HG02852 (cell line): ENCODE measurements around the gene DLX3.

Experiments used
- ATAC-seq: cut with Tn5 transposase; IDR thresholded peaks from one replicate; pipeline ENCODE4 v1.9.1; 2021; ENCODE audit warnings: mild to moderate bottlenecking, moderate library complexity; ENCODE audit not compliant: unreplicated experiment

DLX3 gene

GRCh38 chr17:49992933-49993422 is 2.0 kb downstream of the DLX3 start:
- ATAC-seq: no peak

DNA sequence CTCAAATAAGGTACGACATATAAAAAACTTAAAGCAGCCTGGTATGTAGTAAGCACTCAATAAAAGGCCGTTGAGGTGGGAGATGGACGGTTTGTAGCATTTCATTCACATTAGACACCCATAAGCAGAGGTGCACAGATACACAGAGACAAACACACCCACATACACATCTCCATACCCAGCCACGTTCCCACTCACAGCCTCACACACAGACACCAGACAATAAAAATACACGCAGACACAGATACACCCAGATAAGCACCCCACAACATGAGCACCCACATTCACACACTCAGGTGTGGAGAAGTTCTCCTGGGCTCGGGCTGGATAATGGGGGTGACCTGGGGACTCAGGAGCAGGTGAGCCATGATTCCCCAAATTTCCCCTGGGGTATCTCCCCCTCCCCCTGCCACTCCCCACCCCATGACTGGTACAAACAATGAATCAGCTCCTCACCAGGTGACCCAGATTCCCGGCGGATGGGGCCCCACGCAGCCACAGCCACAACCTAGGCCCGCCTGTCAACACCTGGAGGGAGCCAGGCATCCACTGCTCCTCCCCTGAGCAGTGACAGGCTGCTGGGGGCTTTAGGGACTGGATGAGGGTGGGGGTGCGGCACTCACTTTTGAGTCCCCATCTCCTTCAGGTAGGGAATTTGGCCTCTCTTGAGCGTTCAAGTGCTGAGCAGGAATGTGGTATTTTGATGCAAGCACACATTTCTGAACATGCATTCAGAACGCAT is 2.7 kb downstream of the DLX3 start:
- no peak for ATAC-seq

- ATAC-seq: no peak
Observed at GRCh38 chr17:49991409-49991808, 3.6 kb downstream of the DLX3 start.

GRCh38 chr17:49990921-49991320 is 4.1 kb downstream of the DLX3 start:
- no peak for ATAC-seq

DNA sequence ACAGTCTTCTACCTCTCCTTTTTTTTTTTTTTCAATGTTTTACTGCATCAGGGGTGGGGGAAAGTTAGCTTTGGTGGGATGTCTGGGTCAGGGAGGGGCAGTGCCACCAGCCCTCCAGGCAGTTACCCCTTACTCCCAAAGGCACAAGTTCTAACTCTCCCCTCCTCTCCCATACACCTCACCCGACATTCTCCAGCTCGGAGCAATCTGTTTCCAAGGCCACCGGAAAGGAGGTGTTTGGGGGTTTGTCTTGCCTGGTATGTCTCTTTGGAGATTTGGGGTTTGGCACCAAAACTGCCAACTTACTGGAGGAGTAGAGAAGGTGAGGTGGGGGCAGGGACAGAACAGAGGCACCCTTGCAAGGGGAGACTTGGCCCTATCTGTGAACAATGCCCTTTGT is 4.7 kb downstream of the DLX3 start:
- ATAC-seq: no peak

- no peak for ATAC-seq
Observed at GRCh38 chr17:49989518-49989880, 5.5 kb downstream of the DLX3 start.

GRCh38 chr17:49987681-49988441 is 7.2 kb downstream of the DLX3 start:
- ATAC-seq: no peak

DNA sequence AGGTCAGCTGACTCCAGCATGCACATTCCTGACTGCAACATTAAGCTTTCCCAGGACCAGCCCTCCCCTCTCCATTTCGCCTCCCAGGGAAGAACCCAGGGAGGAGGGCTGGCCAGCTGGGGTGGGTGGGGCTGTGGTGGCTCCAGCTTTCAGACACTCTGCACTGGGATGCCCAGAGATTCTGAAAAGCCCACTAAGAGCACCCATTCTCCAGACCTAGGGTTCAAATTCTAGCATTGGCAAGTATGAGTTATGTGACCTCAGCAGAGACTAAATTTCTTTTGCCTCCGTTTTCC is 7.8 kb downstream of the DLX3 start:
- ATAC-seq: no peak

DNA sequence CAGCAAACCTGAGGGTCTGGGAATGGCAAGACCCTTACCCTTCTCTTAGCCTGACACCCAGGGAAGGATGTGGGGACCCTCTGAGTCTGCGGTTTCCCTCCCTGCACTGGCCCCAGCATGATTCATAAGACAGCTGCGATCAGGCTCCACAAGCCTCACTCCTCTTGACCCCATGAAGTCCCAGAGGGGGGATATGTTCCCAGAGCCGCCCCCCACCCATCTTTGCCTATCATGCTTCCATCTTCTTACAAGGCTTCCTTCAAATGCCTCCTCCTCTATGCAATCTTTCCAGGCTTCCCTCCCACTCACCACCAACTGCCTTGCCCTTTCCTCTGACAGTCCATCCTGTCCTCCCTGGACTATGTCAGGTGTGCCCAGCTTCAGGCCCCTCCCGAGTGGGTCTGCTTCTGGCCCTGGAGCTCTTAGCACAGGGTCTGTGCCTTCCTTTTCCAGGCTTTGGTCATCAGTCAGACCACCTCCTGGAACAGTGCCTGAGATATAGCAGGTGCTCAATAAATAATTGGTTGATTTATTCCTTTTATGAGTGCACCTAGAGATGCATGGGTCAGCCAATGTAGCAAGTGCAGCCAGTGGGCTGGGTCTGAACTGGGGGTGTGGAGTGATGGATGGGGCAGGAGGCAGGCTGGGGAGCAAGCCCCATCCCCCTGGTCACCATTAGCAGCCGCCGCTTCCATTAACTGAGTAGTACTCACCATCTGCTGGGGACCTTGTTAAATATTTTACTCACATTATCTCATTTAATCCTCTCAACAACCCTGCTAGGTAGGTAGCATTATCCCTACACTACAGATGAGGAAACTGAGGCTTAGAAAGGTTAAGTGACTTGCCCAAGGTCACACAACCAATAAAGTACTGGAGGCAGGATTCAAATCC is 8.4 kb downstream of the DLX3 start:
- ATAC-seq: no peak

GRCh38 chr17:49985310-49985990 is 9.6 kb downstream of the DLX3 start:
- no peak for ATAC-seq

DNA sequence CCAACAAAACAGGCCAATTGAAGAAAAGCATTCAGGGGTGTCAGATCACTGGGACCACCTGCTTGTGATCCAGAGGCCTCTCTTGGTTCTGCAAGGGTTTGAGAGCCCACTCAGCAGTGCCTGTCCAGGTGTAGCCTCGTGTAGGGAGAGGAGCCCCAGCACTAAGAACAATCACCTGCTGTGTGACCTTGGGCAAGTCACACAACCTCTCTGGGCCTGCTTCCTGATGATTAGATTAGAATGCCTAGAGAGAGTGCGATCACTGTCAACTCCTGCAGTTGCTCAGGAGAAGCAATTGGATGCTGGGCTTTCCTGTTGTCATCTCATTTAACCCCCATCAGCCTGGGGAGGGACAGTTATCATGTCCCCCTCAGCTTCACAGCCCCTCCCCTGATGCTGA is 10.2 kb downstream of the DLX3 start:
- no peak for ATAC-seq

DNA sequence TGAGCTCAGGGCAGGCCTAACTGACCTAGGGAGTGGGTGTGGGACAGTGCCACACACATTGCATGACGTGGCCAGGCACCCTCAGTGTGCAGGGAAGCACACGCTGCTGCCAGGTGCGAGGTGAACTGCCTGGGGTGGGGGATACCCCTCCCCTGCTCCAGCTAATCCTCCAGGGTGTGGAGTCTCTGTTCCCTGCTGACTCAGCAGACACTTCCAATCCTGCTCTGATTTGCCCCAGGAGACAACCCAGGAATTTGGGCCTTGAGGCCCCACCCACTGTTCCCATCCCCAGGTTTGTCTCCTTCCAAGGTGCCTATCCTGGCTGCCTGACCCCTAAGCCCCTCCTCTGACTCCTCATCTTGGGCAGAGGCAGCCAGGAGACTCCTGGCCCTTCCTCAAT is 10.7 kb downstream of the DLX3 start:
- no peak for ATAC-seq

- no peak for ATAC-seq
Observed at GRCh38 chr17:49980703-49981197, 14.3 kb downstream of the DLX3 start.

DNA sequence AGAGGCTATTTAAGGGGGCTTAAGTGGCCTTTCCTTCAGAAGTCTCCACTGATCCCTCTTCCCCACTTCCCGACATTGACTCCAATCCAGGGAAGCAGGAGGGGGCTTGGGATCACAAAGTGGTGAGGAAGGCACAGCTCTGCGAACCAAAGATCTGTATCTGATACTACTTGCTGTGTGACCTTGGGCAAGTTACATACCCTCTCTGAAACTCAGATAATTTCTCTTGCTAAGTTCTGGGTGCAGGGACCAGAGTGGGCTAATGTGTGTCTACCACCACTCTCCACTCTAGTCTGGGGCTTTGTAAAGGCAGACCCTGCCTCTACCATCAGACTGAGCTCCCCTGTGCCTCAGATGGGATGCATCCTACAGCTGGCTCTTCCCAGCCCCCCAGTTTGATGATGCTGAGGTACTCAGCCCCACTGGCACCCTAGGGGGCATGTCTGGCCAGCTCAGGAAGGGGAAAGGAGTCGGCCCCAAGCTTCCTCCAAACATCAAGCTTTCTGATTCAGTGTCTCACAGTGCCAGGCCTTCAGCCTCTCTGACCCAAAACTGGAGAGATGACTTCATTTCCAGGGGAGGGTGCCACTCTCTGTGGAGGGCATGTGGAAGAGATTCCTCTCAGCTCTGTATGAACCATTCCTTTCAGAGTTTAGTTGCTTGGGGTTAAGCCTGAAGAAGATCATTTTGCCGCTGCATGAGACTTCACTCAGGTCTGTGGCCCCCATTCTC is 15.1 kb downstream of the DLX3 start:
- no peak for ATAC-seq

DNA sequence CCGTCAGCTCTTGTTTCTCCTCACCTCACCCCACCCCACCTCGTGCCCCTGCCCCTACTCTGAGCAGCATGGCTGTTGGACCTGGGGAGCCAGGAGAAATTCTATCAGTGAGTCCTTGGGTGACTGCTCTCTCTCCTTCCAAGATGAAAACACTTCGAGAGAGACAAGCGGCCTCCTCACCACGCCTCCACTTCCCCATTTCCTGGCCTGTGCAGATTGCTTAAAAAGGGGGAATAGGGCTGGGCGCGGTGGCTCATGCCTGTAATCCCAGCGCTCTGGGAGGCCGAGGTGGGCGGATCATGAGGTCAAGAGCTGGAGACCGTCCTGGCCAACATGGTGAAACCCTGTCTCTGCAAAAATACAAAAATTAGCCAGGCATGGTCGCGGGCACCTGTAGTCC is 16.5 kb downstream of the DLX3 start:
- ATAC-seq: no peak

- ATAC-seq: no peak
Observed at GRCh38 chr17:49977463-49978389, 17.3 kb downstream of the DLX3 start.

DNA sequence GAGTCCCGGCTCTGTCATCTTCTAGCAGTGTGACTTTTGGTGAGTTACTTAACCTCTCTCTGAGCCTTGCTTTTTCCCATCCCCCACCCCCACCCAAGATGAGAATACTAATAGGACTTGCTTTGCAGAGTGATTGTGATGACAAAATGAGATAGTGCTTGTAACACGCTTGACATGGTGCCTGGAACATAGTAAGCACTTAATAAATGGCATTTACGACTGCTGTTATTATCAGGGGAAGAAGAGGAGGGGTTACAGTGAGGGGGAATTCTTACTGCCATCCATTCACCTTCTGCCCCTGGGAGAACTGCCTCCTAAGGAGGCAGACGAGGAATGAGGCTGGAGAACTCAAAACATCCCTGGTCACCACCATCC is 18.2 kb downstream of the DLX3 start:
- ATAC-seq: no peak

GRCh38 chr17:49976163-49976827 is 18.7 kb downstream of the DLX3 start:
- ATAC-seq: no peak

- no peak for ATAC-seq
Observed at GRCh38 chr17:49975531-49975930, 19.5 kb downstream of the DLX3 start.
